NCI-H748 (cell line): ENCODE measurements around the gene ZNF575.
A peak's percentile ranks its signal among the peaks of the same experiment; 100 is the strongest.

Experiments
- DNase-seq: peaks from one replicate; lab custom pipeline; 2025; ENCODE audit not compliant: unreplicated experiment; lab: John Stamatoyannopoulos, UW

Gene ZNF575

DNA sequence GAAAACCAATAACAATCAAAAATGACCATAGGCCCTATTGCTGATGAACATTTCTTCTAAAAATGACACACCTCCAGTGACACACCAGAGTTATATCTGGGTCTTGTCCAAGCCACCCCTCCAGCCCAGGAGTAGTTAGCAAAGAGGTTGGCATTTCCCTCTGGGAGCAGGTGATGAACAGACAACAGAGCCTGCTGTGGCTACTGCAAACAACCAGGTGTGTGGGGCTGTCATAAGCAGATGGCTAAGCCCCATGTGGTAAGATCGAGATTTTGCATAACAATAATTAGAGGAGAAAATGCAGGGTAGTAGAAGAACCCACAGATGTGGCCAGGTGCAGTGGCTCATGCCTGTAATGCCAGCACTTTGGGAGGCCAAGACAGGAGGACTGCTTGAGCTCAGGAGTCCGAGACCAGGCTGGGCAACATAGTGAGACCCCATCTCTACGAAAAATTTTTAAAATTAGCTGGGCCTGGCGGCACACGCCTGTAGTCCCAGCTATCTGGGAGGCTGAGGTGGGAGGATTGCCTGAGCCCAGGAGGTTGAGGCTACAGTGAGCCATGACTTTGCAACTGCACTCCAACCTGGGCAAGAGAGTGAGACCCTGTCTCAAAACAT is 37.3 kb downstream of the ZNF575 start:
- peak; percentile 89 for DNase-seq

DNA sequence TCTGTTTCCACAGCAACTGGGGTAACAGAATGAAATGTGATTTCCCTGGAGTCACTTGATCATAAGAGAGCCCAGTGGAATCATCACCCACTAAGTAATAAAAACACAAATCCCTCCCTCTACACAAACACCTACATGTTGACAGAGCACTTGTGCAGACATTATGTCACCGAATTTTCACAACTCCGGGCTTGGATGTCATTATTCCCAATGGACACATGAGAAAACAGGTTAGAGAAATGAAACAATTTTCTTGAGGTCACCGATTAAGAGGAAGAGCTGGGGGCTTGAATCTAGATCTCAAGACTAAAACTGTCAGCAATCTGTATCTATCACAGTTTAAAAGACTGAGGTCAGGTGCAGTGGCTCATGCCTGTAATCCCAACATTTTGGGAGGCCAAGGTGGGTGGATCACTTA is 39.2 kb downstream of the ZNF575 start:
- DNase-seq = peak; percentile 98

DNA sequence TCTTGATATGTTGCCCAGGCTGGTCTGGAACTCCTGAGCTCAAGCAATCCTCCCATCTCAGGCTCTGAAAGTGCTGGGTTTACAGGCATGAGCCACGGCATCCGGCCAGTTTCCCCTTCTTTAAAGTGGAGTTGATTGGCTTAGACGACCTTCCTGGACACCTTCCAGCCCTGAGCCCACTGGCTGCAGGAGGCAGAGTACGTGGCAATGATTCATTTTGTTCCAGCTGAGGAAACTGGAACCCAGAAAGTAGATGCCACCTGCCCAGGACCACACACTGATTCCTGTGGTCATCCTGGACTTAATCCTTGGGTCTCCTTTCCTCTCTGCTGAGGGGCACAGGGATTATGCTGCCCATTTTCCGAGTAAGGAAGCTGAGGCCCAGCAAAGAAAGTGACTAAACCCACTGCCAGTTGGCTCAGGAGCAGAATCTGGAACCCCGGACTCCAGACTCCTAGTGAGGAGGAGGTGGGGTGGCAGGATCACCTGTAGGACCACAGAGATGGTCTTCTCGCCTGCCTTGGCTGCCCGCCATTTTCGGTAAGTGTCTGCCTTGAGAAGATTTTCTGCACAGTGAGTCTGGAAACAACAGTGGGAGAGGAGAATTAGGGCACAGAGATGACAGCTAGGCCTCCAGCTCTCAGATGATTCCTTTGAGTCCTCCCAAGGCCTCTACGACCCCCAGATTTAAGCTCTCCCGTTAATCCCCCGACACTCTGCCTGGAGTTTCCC is 41.6 kb downstream of the ZNF575 start:
- DNase-seq = peak; percentile 36

DNA sequence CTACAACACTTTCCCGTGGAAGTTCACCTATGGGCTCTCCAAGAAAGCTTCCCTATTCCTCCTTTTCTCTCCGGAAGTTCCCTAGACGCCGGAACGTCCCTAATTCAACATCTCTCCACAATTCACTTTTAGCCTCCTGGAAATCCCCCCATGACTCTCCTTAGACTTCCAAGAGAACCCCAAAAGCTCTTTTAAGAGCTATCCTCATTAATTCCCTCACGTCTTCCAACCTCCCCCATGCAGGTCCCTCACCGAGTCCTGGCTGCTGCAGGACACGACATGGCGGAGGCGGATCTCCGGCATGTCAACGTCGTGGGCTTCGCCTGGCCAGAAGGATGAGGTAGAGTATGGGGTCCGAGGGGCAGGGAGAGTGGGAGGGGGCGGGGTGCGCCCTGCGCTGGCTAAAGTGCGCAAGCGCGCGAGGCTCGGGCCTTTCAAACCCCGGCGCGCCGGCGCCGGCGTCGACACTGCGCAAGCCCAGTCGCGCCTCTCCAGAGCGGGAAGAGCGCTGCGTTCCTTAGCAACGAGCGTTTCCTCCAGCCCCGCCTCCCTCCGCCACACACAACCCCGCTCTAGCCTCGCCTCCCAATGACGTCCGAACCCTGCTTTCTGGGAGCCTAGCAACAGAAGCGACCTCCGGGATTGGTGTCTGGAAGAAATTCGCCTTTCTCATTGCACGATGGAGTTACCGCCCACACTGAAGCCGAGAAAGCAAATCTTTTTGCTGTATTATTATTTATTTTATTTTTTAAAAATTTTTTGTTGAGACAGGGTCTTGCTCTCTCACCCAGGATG is 42.4 kb downstream of the ZNF575 start, which contains the start of the genes PINLYP and XRCC1:
Gene PINLYP, plus strand, starts transcription at position 646 of the 795 bp plus-strand sequence. CDS start 1,391 bp downstream, outside the sequence.
Gene XRCC1, minus strand, starts transcription at position 372 of the 795 bp plus-strand sequence. Its CDS starts 69 bp downstream, at position 303.
- DNase-seq = peak; percentile 100

DNA sequence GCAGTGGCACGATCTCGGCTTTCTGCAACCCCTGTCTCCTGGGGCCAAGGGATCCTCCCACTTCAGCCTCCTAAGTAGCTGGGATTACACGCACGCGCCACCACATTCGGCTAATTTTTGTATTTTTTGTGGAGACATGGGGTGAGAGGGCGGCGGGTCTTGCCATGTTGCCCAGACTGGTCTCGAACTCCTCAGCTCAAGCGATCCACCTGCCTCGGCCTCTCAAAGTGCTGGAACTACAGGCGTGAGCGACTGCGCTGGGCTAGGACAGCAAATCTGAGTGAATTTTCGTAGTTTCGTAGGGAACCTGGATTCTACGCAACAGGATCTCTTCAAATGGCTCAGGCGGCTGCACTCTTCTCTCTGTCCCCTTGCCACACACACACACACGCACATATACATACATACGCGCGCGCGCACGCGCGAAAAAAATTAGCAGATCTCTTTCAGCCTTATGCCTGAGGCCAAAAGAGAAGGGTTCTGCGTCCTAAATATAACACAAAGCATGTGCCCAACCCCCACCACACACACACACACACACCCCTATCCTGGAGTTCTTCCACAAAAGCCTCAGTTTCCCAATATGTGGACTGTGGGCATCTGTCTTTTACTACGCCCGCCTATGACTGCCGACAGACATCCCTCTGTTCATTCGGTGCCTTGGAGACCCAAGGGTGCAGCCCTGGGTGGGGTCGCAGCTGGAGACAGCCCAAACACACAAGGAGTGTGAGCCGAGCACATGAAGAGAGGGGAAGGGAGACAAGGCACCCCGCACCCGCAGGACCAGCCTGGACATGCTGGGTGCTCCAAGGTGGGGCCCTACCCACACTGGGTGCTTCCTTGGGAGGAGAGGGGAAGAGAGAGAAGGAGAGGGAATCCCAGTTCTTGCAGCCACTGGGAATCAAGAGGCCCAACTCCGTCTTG is 43.2 kb downstream of the ZNF575 start:
- DNase-seq = peak; percentile 29

DNA sequence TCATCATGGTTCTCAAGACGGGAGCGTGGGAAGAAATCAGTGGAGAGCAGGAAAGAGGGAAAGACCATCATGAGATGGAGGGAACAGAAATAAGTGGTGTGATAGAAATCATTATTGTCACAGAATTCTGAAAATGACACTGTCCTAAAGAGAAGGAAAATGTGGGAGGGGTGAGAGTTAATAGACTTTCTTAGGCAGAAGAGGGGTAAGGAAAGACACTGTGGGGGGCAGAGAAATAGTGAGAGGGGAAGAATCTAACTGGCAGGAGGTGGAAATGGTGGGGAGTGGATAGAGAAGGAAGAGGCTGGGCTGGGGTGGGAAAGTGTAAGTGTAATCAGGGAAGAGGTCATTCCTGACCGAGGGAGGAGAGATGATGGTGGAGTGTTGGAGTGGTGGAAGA is 45.8 kb downstream of the ZNF575 start:
- DNase-seq = no peak

DNA sequence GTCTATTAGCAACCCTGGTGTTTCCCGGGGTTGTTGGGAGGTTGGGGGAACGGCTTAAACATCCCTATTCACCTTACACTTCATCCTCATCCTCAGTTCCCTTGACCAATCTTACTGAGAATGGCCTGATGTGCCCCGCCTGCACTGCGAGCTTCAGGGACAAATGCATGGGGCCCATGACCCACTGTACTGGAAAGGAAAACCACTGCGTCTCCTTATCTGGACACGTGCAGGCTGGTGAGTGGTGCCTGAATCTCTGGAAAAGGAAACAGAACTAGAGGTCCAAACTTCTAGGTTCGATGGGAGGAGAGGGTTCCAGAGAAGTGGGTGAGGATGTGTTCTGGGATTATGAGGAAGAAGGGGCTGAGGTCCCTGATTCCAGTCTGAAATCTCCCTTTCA is 48.5 kb downstream of the ZNF575 start:
- DNase-seq = no peak

DNA sequence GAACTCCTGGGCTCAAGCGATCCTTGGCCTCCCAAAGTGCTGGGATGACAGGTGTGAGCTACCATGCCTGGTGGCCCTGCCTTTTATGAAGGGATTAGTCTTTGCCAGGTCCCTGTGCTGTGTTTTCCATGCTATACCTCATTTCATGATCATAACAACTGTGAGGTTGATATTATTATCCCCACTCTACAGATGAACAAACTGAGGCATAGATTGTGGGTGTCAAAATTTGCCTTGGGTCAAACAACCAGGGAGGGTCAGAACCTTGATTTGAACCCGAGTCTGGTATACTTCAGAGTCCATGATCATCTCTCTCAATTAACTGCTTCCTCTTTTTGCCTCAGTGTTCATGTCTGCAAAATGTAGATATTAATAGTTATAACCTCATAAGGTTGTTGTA is 49.5 kb downstream of the ZNF575 start:
- no peak for DNase-seq

DNA sequence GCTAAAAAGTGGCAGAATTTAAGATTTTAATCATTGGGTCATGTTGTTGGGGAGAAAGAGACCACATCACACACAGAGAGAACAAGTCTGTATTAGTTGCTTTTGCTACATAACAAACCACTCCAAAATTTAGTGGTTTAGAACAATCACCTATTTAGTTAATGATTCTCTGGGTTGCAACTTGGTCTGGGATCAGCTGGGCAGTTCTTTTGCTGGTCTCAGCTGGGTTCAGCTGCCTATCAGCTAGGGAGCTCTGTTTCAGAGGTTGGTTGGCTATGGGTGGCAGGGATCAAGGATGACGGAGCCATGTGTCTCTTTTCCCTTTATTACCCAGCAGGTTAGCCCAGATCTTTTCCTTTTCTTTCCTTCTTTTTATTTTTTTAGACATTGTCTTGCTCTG is 51.5 kb downstream of the ZNF575 start:
- DNase-seq = no peak
